ENCODE data around the gene TRIM14.

GRCh38 chr9:98142182-98142907 is 23.3 kb upstream of the TRIM14 start:
- TF ChIP-seq CTCF (IDR thresholded peaks at IDR 0.05; ENCODE audit: insufficient read depth, low read length, poor library complexity, severe bottlenecking) (no peak), EZH2phosphoT487 (conservative IDR thresholded peaks at IDR 0.05; ENCODE audit: low read length) (no peak)

All from SU-DHL-6 (cell line).